ENCODE data around the gene OR4D9.
"Not testable (repeated sequence)": the region's sequence is repeated elsewhere in the genome, so short reads cannot be mapped to it uniquely, and the experiment has no call there.

Gene OR4D9

GRCh38 chr11:59511675-59512074 is 336 bp downstream of the OR4D9 start:
- no peak overlapping the region for H4K8ac ChIP-seq (ENCODE audit: low read length)
- no peak for DNase-seq
- H3K23ac ChIP-seq (ENCODE audit: low read length in 2 of 2): no peak overlapping the region
- no peak overlapping the region for H2AK5ac ChIP-seq (ENCODE audit: low read length, severe bottlenecking)
- no peak overlapping the region for H3K4me2 ChIP-seq (ENCODE audit: low read length, poor library complexity, severe bottlenecking)
- no peak overlapping the region for H2BK5ac ChIP-seq (ENCODE audit: low read depth, low read length, poor library complexity, severe bottlenecking)
- no peak overlapping the region for H3K9ac ChIP-seq (ENCODE audit: low read length)
- no peak overlapping the region for H4K91ac ChIP-seq (ENCODE audit: low read length)
- H3K4me3 ChIP-seq (ENCODE audit: insufficient read depth in 1 of 2, low read depth in 1 of 2, low read length in 2 of 2): no peak overlapping the region
- no peak overlapping the region for H3K27ac ChIP-seq (ENCODE audit: low read length, poor library complexity, severe bottlenecking)
- H2BK12ac ChIP-seq (ENCODE audit: low read length in 2 of 2): no peak overlapping the region
- H3K4ac ChIP-seq (ENCODE audit: low read depth in 1 of 2, low read length in 2 of 2): no peak overlapping the region
- H3K79me1 ChIP-seq (replicated peaks; ENCODE audit: low read length, poor library complexity, severe bottlenecking): no peaks in the 10 kb centered on the region
- H3K18ac ChIP-seq (ENCODE audit: low read depth in 1 of 2, low read length in 2 of 2): no peak overlapping the region
- no peak overlapping the region for H2BK120ac ChIP-seq (ENCODE audit: low read depth, low read length)
- whole genome bisulfite sequencing: 78% methylated on average over 1 of the region's 1 CpG
- H3K9me3 ChIP-seq (ENCODE audit: control insufficient read depth, low read length): no peaks in the 10 kb centered on the region
- H3K4me1 ChIP-seq (ENCODE audit: control insufficient read depth, insufficient read depth, low read depth, low read length): no peaks in the 10 kb centered on the region
- no peak overlapping the region for H2BK15ac ChIP-seq (ENCODE audit: low read depth, poor library complexity, severe bottlenecking)
- H3K27me3 ChIP-seq (ENCODE audit: control insufficient read depth in 1 of 2, insufficient read depth in 1 of 2, low read length in 2 of 2): peaks cover 0 to 4% of the 10 kb centered on the region in 2 experiments
- H2AFZ ChIP-seq (ENCODE audit: low read depth, low read length): no peak overlapping the region
- H3K36me3 ChIP-seq (ENCODE audit: control insufficient read depth in 1 of 2, insufficient read depth in 2 of 2, low read depth in 1 of 2, low read length in 2 of 2): no peaks in the 10 kb centered on the region
- H3K14ac ChIP-seq (ENCODE audit: low read length in 2 of 2): no peak overlapping the region

GRCh38 chr11:59520139-59520538 is 8.8 kb downstream of the OR4D9 start:
- H3K79me1 ChIP-seq (replicated peaks; ENCODE audit: low read length, poor library complexity, severe bottlenecking); H3K14ac ChIP-seq (ENCODE audit: low read length in 2 of 2); H2AK5ac ChIP-seq (ENCODE audit: low read length, severe bottlenecking); H2AFZ ChIP-seq (ENCODE audit: low read depth, low read length); H2BK15ac ChIP-seq (ENCODE audit: low read depth, poor library complexity, severe bottlenecking); H2BK12ac ChIP-seq (ENCODE audit: low read length in 2 of 2); H4K8ac ChIP-seq (ENCODE audit: low read length); H3K4me2 ChIP-seq (ENCODE audit: low read length, poor library complexity, severe bottlenecking); H3K23ac ChIP-seq (ENCODE audit: low read length in 2 of 2); H2BK5ac ChIP-seq (ENCODE audit: low read depth, low read length, poor library complexity, severe bottlenecking); H3K4ac ChIP-seq (ENCODE audit: low read depth in 1 of 2, low read length in 2 of 2); H2BK120ac ChIP-seq (ENCODE audit: low read depth, low read length); H3K18ac ChIP-seq (ENCODE audit: low read depth in 1 of 2, low read length in 2 of 2); H4K91ac ChIP-seq (ENCODE audit: low read length); H3K36me3 ChIP-seq (ENCODE audit: control insufficient read depth in 1 of 2, insufficient read depth in 2 of 2, low read depth in 1 of 2, low read length in 2 of 2); H3K4me1 ChIP-seq (ENCODE audit: control insufficient read depth, insufficient read depth, low read depth, low read length); H3K4me3 ChIP-seq (ENCODE audit: insufficient read depth in 1 of 2, low read depth in 1 of 2, low read length in 2 of 2); H3K27ac ChIP-seq (ENCODE audit: low read length, poor library complexity, severe bottlenecking); H3K9me3 ChIP-seq (ENCODE audit: control insufficient read depth, low read length); DNase-seq; H3K9ac ChIP-seq (ENCODE audit: low read length): not testable (repeated sequence)
- H3K27me3 ChIP-seq (ENCODE audit: control insufficient read depth in 1 of 2, insufficient read depth in 1 of 2, low read length in 2 of 2): peaks cover 0 to 13% of the 10 kb centered on the region in 2 experiments
- WGBS: no CpG with 5 or more reads among the region's 2 CpGs

DNA sequence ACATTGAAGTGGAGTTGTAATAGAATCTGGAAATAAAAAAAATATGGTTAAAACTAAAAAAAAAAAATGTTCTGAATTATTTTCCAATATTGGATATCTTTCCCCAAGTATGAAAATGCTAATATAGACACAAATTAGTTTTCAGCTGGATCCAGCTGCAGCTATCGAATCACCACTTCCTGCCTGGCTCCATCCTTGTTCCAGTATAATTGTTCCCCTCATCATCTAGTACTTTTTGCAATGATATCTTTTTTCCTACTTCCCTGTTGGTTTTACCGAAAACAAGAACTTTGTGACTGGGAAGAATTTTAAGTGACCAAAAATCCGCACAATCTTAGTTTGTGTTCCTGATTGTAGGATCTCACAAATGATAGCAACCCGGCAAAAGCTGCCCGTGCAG is 9.4 kb downstream of the OR4D9 start:
- Histone ChIP-seq H2BK120ac (ENCODE audit: low read depth, low read length) (no peak overlapping the region), H3K23ac (ENCODE audit: low read length in 2 of 2) (no peak overlapping the region), H3K14ac (ENCODE audit: low read length in 2 of 2) (no peak overlapping the region), H3K4me1 (ENCODE audit: control insufficient read depth, insufficient read depth, low read depth, low read length) (no peaks in the 10 kb centered on the region), H3K4ac (ENCODE audit: low read depth in 1 of 2, low read length in 2 of 2) (no peak overlapping the region), H2BK15ac (ENCODE audit: low read depth, poor library complexity, severe bottlenecking) (no peak overlapping the region), H2AFZ (ENCODE audit: low read depth, low read length) (no peak overlapping the region), H3K79me1 (replicated peaks; ENCODE audit: low read length, poor library complexity, severe bottlenecking) (no peaks in the 10 kb centered on the region), H3K27ac (ENCODE audit: low read length, poor library complexity, severe bottlenecking) (no peak overlapping the region), H2BK12ac (ENCODE audit: low read length in 2 of 2) (no peak overlapping the region), H3K4me3 (ENCODE audit: insufficient read depth in 1 of 2, low read depth in 1 of 2, low read length in 2 of 2) (no peak overlapping the region), H3K9me3 (ENCODE audit: control insufficient read depth, low read length) (no peaks in the 10 kb centered on the region), H3K27me3 (ENCODE audit: control insufficient read depth in 1 of 2, insufficient read depth in 1 of 2, low read length in 2 of 2) (peaks cover 0 to 12% of the 10 kb centered on the region in 2 experiments), H3K36me3 (ENCODE audit: control insufficient read depth in 1 of 2, insufficient read depth in 2 of 2, low read depth in 1 of 2, low read length in 2 of 2) (no peaks in the 10 kb centered on the region), H2AK5ac (ENCODE audit: low read length, severe bottlenecking) (no peak overlapping the region), H3K18ac (ENCODE audit: low read depth in 1 of 2, low read length in 2 of 2) (no peak overlapping the region), H3K9ac (ENCODE audit: low read length) (no peak overlapping the region), H4K91ac (ENCODE audit: low read length) (no peak overlapping the region), H2BK5ac (ENCODE audit: low read depth, low read length, poor library complexity, severe bottlenecking) (no peak overlapping the region), H3K4me2 (ENCODE audit: low read length, poor library complexity, severe bottlenecking) (no peak overlapping the region), H4K8ac (ENCODE audit: low read length) (no peak overlapping the region)
- DNase-seq: no peak
- WGBS: 94% methylated on average over 5 of the region's 5 CpGs

- H3K27me3 ChIP-seq (ENCODE audit: control insufficient read depth in 1 of 2, insufficient read depth in 1 of 2, low read length in 2 of 2): peaks cover 0 to 15% of the 10 kb centered on the region in 2 experiments
- no peaks in the 10 kb centered on the region for H3K36me3 ChIP-seq (ENCODE audit: control insufficient read depth in 1 of 2, insufficient read depth in 2 of 2, low read depth in 1 of 2, low read length in 2 of 2)
- H3K23ac ChIP-seq (ENCODE audit: low read length in 2 of 2): no peak overlapping the region
- H3K4me2 ChIP-seq (ENCODE audit: low read length, poor library complexity, severe bottlenecking): no peak overlapping the region
- H3K9me3 ChIP-seq (ENCODE audit: control insufficient read depth, low read length): no peaks in the 10 kb centered on the region
- H4K91ac ChIP-seq (ENCODE audit: low read length): no peak overlapping the region
- H2BK12ac ChIP-seq (ENCODE audit: low read length in 2 of 2): no peak overlapping the region
- H3K9ac ChIP-seq (ENCODE audit: low read length): no peak overlapping the region
- H2AFZ ChIP-seq (ENCODE audit: low read depth, low read length): no peak overlapping the region
- no peak overlapping the region for H2AK5ac ChIP-seq (ENCODE audit: low read length, severe bottlenecking)
- no peak overlapping the region for H3K14ac ChIP-seq (ENCODE audit: low read length in 2 of 2)
- no peak overlapping the region for H2BK120ac ChIP-seq (ENCODE audit: low read depth, low read length)
- no peak overlapping the region for H4K8ac ChIP-seq (ENCODE audit: low read length)
- no peaks in the 10 kb centered on the region for H3K4me1 ChIP-seq (ENCODE audit: control insufficient read depth, insufficient read depth, low read depth, low read length)
- no peak overlapping the region for H2BK15ac ChIP-seq (ENCODE audit: low read depth, poor library complexity, severe bottlenecking)
- H3K18ac ChIP-seq (ENCODE audit: low read depth in 1 of 2, low read length in 2 of 2): no peak overlapping the region
- H2BK5ac ChIP-seq (ENCODE audit: low read depth, low read length, poor library complexity, severe bottlenecking): no peak overlapping the region
- DNase-seq: no peak
- no peaks in the 10 kb centered on the region for H3K79me1 ChIP-seq (replicated peaks; ENCODE audit: low read length, poor library complexity, severe bottlenecking)
- no peak overlapping the region for H3K4ac ChIP-seq (ENCODE audit: low read depth in 1 of 2, low read length in 2 of 2)
- no peak overlapping the region for H3K4me3 ChIP-seq (ENCODE audit: insufficient read depth in 1 of 2, low read depth in 1 of 2, low read length in 2 of 2)
- H3K27ac ChIP-seq (ENCODE audit: low read length, poor library complexity, severe bottlenecking): no peak overlapping the region
- WGBS: 25% methylated on average over 1 of the region's 1 CpG
Measured at GRCh38 chr11:59523541-59523940, 12.2 kb downstream of the OR4D9 start.

All from mesenchymal stem cell (in vitro differentiated cells and primary cell).